ENCODE results near the gene OFD1.

- TF ChIP-seq FOXM1 (IDR thresholded peaks at IDR 0.05; ENCODE audit: borderline replicate concordance), result no peak
- no peak for TF ChIP-seq TARDBP (IDR thresholded peaks at IDR 0.05)
- TF ChIP-seq NFRKB (IDR thresholded peaks at IDR 0.05), result no peak
- no peak for TF ChIP-seq SP1 (IDR thresholded peaks at IDR 0.05)
- TF ChIP-seq, protein P1, sequence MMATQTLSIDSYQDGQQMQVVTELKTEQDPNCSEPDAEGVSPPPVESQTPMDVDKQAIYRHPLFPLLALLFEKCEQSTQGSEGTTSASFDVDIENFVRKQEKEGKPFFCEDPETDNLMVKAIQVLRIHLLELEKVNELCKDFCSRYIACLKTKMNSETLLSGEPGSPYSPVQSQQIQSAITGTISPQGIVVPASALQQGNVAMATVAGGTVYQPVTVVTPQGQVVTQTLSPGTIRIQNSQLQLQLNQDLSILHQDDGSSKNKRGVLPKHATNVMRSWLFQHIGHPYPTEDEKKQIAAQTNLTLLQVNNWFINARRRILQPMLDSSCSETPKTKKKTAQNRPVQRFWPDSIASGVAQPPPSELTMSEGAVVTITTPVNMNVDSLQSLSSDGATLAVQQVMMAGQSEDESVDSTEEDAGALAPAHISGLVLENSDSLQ (IDR thresholded peaks at IDR 0.05), result no peak
- TF ChIP-seq HDGF (IDR thresholded peaks at IDR 0.05; ENCODE audit: borderline replicate concordance), result no peak
- no peak for TF ChIP-seq ZNF384 (IDR thresholded peaks at IDR 0.05)
- TF ChIP-seq BHLHE40 (IDR thresholded peaks at IDR 0.05; ENCODE audit: borderline replicate concordance), result no peak
These were observed 27.3 kb downstream of the OFD1 start for GRCh38 chrX:13761606-13762414.

All from HEK293T (cell line).